ENCODE data around the gene TTC13.

Gene TTC13

GRCh38 chr1:230943048-230943593, 35.5 kb downstream of the TTC13 start:
- DNase-seq: no peak

DNA sequence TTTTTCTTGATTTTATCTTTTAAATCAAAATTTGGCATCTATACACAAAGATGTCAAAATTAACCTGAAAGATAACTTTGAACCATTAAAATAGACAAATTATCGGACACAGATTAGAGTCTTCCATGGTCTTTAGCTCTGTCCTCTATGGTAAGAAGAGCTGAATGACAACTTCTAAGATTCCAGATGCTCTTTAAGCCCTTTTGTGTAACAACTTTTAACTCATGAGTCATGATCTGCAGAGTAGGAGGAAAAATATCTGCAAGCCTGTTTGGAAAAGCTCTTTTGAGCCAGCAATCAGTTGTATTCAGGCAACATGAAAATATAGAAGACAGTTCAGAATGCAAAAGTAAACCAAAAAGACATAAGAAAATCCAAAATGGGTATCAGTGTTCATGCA, 37.8 kb downstream of the TTC13 start:
- no peak for DNase-seq

- no peak for DNase-seq
Measured at GRCh38 chr1:230939806-230940489, 38.7 kb downstream of the TTC13 start.

DNA sequence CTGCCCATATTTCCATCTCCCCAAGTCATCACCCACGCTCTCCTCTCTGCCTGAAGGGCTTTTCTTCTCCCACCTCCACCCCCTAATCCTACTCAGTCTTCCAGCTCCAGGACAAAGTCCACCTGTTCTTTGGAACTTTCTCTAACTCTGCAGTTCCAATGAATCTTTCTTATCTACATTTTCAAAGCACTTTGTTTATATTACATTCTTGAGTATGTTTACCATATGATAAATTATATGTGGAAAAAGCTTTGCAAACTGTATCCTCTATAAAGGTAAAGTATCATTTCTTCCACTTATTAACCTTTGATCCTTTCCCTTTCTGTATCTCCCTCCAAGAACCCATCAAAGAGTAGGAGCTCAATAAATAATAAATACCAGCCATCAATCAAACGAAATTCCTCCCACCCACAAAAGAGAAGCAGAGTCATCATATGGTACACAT, 39.7 kb downstream of the TTC13 start:
- no peak for DNase-seq

- DNase-seq: no peak
Measured at GRCh38 chr1:230937371-230937770, 41.3 kb downstream of the TTC13 start.

DNA sequence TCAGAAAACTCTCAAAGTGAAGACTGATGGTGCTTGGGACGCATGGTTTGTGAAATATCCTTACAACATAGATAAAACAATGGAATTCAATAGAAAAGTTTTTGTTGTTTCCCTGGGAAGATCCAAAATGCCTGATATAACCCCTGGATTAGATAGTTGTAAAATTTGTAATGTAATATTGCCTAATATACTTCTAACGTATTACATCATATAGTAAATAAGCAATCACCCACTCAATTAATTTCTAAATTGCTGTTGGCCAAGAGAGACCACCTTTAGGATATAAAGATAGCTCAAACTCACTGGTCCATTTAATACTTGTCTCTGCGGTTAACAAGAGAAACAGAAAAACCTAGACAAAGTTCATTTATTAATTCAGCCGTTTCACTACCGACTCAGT, 42.2 kb downstream of the TTC13 start:
- DNase-seq: no peak

DNA sequence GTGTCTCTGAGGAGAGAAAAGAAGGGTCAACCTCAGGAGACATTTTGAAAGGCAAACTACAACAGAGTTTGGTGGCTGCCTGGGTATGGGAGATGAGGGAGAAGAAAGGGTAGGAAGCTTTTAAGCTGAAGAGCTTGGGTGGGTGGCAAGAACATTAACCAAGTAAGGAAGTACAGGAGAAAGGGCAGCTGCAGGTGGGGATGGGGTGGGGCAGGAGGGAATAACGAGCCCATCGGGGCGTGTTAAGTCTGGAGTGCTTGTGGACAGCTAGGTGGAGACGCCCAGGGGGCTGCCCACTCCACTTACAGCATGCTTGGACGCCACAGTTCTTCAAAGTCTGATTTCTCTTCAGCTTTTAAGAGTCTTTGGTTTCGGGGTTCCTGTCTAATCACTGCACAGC, 42.8 kb downstream of the TTC13 start:
- no peak for DNase-seq

GRCh38 chr1:230930986-230931385, 47.7 kb downstream of the TTC13 start:
- DNase-seq: no peak

- no peak for DNase-seq
Measured at GRCh38 chr1:230926182-230926581, 52.5 kb downstream of the TTC13 start.

GRCh38 chr1:230925608-230926007, 53.1 kb downstream of the TTC13 start:
- DNase-seq: no peak

DNA sequence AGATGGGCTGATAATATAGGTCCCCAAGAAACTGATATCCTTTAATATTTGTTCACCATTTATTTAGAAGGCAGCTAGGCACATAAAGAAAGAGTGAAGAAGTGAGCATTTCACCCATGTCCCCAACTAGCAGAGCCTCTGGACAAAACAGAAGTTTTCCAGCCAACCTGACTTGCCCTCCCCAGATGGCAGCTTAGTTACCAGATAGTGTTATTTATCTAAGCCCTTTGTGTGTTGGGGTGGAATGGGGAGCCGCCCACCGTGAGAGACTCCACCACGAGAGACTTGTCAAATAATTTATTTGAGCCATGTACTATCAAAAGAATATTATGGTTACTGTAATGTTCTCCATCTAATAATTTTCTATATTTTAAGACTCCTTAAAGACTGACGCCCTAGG, 55.5 kb downstream of the TTC13 start:
- DNase-seq: no peak

DNA sequence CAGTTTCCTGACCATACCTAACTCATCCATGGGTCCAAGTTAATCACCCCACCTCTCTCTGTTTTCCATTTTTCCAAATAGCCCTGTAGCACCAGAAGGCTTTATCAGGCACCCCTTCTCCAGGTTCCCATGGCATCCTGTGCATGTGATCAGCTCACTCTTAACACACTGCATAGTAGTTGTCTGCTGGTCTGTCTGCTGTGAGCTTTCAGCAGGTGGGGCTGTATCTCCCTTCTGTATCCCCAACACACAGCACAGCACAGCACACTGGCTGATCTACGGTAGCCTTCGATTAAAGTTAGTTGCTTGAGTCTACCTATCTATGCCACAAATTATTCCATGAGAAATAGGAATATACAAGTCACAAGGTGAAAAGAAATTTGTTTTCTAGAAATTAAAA, 56.0 kb downstream of the TTC13 start:
- DNase-seq: no peak

DNA sequence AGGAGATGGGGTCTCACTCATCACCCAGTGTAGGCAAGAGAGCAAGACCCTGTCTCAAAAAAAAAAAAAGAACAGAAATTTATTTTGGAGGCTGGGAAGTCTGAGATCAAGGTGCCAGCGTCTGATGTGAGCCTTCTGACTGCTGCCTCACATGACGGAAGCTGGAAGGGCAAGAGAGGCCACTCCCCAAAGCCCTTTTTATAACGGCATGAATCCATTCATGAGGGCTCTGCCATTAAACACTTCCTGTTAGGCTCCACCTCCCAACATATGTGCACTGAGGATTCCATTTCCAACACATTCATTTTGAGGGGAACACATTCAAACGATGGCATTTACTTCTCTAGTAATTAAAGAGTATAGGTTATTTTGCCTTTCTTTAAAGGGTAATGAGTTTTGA, 59.5 kb downstream of the TTC13 start:
- no peak for DNase-seq

DNA sequence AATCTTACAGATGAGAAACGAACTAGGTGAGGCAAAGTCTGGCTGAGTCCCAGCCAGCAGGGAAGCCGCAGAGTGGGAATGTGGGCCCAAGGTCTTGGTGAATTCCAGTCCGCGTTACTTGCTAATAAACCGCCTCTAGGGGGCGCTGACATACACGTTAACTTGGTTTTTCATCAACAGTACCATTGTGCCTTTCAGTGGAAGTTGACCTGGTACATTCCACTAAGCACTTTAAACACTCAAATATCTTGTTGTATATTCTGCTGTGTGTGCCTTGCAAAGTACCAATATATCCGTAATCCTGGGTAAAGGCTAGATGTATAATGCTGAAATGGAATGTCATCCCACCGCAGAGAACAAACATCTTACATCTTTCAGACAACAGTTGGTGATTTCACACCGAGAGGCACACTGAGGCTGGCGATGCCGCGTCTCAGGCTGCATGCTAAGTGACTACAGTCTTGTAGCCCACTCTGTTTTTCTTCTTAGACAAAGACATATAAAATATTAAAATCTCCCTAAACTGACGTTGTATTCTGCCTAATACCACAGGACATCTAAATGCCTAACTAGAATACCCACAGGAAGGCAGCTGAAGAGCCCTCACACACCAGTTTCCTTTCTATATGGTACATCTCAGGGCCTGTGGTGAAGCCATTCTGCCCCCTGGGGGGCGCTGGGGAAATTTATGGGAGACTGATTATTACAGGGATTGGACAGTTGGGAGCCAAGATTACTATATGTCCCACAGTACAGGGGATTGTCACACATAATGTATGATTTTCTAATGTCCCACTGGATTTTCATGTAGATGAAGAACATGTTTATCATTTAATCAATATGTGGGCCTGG, 61.2 kb downstream of the TTC13 start:
- DNase-seq: peak; percentile 73 to 79

- DNase-seq: no peak
Measured at GRCh38 chr1:230916587-230917283, 61.9 kb downstream of the TTC13 start.

DNA sequence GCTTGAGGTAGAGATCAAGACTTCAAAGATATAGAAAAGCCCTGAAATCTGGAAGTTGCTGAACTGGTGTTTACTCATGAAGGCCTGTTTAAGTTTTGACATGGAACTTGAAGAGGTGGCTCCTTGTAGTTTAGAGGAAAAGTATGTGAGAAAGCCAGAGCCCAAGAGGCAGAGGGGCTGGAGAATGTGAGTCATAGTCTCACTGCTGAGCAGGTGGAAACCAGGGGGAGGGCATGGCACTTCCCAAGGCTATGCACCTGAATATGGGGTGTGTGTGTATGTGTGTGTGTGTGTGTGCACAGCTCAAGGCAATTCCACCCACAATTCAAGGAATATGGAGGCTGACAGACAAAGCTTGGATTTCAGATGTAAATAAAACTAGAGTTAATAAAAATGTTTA, 63.6 kb downstream of the TTC13 start:
- DNase-seq: no peak

GRCh38 chr1:230913496-230913895, 65.2 kb downstream of the TTC13 start:
- DNase-seq: no peak

DNA sequence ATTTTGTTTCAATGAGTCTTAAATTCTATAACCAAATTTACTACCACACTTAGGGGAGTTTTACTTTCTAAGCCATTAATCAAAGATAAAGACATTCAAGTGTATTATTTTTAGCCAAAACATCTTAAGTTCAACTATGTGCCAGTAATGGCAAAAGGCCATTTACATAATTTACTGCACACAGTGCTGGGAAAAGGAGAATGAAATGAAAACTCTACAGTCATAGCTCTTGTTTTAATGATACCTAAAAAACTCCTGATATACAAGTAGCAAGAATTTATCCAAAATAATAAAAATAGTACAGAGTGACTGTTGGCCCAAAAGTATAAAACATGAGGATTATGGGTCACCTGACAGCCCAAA, 67.9 kb downstream of the TTC13 start:
- DNase-seq: no peak

- no peak for DNase-seq
Measured at GRCh38 chr1:230909974-230910754, 68.5 kb downstream of the TTC13 start.

- no peak for DNase-seq
Measured at GRCh38 chr1:230907472-230908205, 71.0 kb downstream of the TTC13 start.

DNA sequence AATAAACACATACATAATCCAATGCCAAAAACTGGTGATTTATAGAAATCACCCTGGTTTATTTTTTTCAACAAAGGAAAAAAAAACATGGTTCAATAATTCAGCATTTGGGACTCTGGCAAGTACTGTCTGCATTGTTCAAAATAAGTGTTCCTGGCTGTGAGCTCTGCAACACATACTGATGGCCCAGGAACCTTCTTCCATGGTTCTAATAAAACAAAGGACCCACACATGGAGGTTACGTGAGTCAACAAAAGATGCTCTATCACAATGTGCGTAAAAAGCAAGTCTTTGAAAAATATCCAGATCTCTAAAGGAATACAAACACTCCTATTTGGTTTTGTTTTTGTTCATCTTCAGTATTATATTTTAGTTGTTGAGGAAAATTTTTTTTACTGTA, 72.4 kb downstream of the TTC13 start:
- no peak for DNase-seq

- no peak for DNase-seq
Measured at GRCh38 chr1:230905733-230906132, 72.9 kb downstream of the TTC13 start.
